Stimulated activated CD4-positive, alpha-beta T cell treated with anti-CD3 and anti-CD28 coated beads, Interleukin-1b, Interleukin-23, amount 100 ng/mL, for 24 hours (primary cell): ENCODE measurements around the gene STRA6.

Experiments
- DNase-seq, 4 experiments: peaks; one replicate each; pipeline ENCODE4 v3.0.0-alpha.2; 2020; ENCODE audit warnings: low read depth in 4 of 4, low spot score in 1 of 4

Gene STRA6

DNA sequence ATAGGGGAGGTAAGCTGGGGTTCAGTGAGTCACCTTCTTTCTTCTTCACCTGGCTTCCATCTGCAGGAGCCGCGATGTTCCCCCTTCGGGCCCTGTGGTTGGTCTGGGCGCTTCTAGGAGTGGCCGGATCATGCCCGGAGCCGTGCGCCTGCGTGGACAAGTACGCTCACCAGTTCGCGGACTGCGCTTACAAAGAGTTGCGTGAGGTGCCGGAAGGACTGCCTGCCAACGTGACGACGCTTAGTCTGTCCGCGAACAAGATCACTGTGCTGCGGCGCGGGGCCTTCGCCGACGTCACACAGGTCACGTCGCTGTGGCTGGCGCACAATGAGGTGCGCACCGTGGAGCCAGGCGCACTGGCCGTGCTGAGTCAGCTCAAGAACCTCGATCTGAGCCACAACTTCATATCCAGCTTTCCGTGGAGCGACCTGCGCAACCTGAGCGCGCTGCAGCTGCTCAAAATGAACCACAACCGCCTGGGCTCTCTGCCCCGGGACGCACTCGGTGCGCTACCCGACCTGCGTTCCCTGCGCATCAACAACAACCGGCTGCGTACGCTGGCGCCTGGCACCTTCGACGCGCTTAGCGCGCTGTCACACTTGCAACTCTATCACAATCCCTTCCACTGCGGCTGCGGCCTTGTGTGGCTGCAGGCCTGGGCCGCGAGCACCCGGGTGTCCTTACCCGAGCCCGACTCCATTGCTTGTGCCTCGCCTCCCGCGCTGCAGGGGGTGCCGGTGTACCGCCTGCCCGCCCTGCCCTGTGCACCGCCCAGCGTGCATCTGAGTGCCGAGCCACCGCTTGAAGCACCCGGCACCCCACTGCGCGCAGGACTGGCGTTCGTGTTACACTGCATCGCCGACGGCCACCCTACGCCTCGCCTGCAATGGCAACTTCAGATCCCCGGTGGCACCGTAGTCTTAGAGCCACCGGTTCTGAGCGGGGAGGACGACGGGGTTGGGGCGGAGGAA, 69.6 kb downstream of the STRA6 start:
- DNase-seq, result no peak

DNA sequence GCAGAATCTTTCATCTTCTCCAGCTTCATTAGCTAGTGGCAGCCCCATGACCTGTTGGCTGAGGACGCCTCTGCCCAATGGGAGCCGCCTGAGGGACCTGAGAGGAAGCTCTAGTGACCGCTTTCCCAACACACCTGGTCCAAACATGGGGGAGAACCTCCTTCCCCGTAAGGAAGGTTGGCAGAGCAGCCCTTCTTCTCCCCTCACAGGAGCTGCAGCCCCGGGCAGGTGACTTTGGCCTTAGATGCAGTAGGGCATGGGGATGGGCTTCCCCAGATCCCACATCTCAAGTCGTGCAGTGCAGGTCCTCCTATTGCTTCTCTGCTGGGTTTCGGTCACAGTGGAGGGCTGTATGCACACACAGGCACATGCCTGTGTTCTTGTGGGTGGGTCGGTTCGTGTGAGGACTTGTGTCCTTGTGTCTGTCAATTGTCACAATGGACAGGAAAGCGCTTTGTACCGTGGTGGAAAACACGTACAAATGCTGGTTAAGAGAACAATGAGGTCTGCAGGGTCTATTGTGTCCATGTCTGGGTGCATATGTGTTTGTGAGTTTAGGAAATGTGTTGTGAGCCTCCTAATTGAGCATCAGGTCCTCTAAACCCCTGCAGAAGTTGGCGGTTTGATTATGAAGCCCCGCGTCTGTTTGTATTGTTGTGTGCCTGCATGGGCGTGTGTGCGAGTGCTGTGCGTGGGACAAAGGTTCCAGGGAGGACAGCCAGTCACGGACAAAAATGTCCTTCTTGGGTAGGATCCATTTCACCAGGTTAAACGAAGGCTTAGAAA, 70.8 kb downstream of the STRA6 start:
- no peak for DNase-seq

DNA sequence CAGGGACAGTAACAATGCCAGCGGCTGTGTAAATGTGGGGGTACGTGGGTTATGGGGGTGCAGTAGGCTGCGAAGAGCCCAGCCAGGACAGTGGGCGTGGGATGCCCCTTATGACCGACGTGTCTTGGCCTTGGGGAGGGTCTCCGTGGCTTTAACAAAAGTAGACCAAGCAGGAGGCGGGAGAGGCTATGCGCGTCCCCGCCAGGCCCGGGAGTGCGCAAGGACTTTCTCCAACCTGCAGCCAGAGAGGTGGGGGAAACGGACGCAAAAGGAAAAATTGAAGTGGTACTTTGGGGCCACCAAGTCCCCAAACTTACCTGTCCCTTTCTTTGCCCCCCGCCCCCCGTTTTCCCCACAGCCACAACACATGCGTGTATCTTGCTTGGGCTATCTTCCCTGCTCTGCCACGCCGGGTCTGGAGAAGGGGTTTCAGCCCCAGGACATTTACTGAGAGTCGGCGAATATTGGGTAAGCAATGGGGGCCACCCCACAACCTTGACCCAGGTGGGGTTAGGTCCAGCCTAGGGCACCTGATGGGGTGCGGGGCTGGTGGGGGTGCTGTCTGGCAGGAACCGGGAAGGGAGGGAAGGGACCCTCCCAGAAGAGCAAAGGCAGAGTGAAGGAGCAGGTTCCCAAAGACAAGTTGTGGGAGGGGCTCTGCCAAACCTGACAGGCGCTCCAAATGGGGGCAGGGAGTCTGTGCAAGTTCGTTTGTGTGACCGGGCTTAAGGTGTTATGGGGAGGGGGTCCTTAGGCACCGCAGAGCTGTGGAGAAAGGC, 71.5 kb downstream of the STRA6 start:
- DNase-seq, result no peak

GRCh38 chr15:74130155-74130848, 72.3 kb downstream of the STRA6 start, which contains the start of gene ISLR2:
TSS of gene ISLR2 (plus strand) at chr15:74130586. CDS start at chr15:74132755, 2,169 bp downstream.
- DNase-seq, result no peak

DNA sequence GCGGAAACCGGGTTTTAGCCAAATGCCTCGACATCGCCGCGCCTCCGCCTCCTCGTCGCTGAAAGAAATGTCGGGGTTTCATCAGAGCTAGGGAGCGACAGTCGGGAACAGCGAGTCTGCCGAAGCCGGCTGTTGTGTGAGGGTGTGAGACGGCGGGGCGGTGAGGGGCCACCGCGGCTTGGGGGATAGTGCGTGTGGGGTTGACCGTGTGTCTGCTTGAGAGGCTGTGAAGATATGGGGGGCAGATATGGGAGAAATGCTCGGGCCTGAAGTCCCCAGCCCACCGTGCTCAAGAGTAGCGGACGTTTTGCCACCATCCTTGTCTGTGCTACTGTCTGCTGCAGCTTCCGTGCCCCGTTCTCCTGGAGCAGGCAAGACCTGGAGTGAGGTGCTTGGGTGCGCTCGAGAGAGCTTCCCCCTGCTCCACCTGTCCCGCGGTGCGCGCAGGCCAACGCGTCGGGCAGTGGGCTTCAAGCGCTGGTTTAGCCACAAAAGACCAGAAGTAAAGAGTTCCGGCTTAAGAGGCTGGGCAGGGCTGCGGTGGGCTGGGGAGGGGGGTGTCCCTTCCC, 72.9 kb downstream of the STRA6 start:
- DNase-seq, result no peak
